Upper lobe of left lung (tissue), 6 donors: ENCODE measurements around the gene ABLIM2. TPM values are rescaled to one million over a fixed set of nuclear protein-coding genes. Genes with fewer than 3 reads are reported as not detected.

ENCODE experiments used
- ATAC-seq, 2 donors: fragments of 200-7000 bp; cut with Tn5 transposase; one replicate each; pipeline ENCODE4 v1.9.1; 2022; ENCODE audit warnings: mild to moderate bottlenecking in 2 of 2, moderate library complexity in 2 of 2; ENCODE audit not compliant: low FRiP score in 2 of 2
- DNase-seq, 2 donors: peaks; one replicate each; pipeline ENCODE4 v3.0.0-alpha.2; 2019 to 2020
- H3K27ac ChIP-seq, 4 donors: fragments of 200-600 bp; sonication (generic); one replicate each; pipeline ENCODE4 v1.5.1; 2016 to 2019
- H3K27me3 ChIP-seq, 4 donors: fragments of 200-600 bp; sonication (generic); one replicate each; pipeline ENCODE4 v1.5.1; 2017 to 2019
- H3K36me3 ChIP-seq, 4 donors: fragments of 200-600 bp; sonication (generic); one replicate each; pipeline ENCODE4 v1.5.1; 2016 to 2019
- H3K4me1 ChIP-seq, 4 donors: fragments of 200-600 bp; sonication (generic); one replicate each; pipeline ENCODE4 v1.5.1; 2018 to 2019
- H3K4me3 ChIP-seq, 4 donors: fragments of 200-600 bp; sonication (generic); one replicate each; pipeline ENCODE4 v1.5.1; 2017 to 2019; ENCODE audit warnings: mild to moderate bottlenecking in 2 of 4, moderate library complexity in 1 of 4
- H3K9me3 ChIP-seq, 4 donors: fragments of 200-600 bp; sonication (generic); one replicate each; pipeline ENCODE4 v1.5.1; 2018 to 2019
- CTCF ChIP-seq, 6 experiments: fragments of 450-650 bp in 4 of 6; fragments of 200-600 bp in 2 of 6; sonication (generic) in 2 of 6; IDR thresholded peaks; one replicate each; pipeline ENCODE4 v1.5.1; 2016 to 2019; ENCODE audit warnings: antibody characterized with exemption in 6 of 6
- EP300 ChIP-seq, 4 donors: sonication (generic); formaldehyde crosslinking; IDR thresholded peaks; one replicate each; pipeline ENCODE4 v1.5.1; 2017; ENCODE audit warnings: antibody characterized with exemption in 4 of 4, control low read depth in 2 of 4
- POLR2A ChIP-seq, 4 donors: fragments of 450-650 bp; IDR thresholded peaks; one replicate each; pipeline ENCODE4 v1.5.1; 2016 to 2017; ENCODE audit warnings: antibody characterized with exemption in 4 of 4, mild to moderate bottlenecking in 2 of 4
- POLR2AphosphoS5 ChIP-seq, 2 donors: sonication (generic); formaldehyde crosslinking; IDR thresholded peaks; one replicate each; pipeline ENCODE4 v1.5.1; 2017; ENCODE audit warnings: antibody characterized with exemption in 2 of 2
- WGBS, 2 donors: methylation state at CpG; one replicate each; pipeline ENCODE4 v1.1.5; 2017 to 2018; 5-methylcytosine and 5-hydroxymethylcytosine counted together
- total RNA-seq, 6 donors: library from RNA; depleted of rRNA in 4 of 6; stranded (reverse); fragments of >200 nt in 4 of 6; gene quantifications; one replicate each; pipeline versions ENCODE4 v1.1.0 to v1.2.1, GENCODE V29; 2016 to 2021
- donor health status: DM: no; HTN: no; CAD: no; lungs with moderate emphysema.
- donor health status: DM: no; HTN: yes; CAD: no; lungs with severe emphysema.

The ABLIM2 gene
- total RNA-seq, 6 donors from 2014 or later, result 3.6 to 36.9 (median 8.1) TPM

DNA sequence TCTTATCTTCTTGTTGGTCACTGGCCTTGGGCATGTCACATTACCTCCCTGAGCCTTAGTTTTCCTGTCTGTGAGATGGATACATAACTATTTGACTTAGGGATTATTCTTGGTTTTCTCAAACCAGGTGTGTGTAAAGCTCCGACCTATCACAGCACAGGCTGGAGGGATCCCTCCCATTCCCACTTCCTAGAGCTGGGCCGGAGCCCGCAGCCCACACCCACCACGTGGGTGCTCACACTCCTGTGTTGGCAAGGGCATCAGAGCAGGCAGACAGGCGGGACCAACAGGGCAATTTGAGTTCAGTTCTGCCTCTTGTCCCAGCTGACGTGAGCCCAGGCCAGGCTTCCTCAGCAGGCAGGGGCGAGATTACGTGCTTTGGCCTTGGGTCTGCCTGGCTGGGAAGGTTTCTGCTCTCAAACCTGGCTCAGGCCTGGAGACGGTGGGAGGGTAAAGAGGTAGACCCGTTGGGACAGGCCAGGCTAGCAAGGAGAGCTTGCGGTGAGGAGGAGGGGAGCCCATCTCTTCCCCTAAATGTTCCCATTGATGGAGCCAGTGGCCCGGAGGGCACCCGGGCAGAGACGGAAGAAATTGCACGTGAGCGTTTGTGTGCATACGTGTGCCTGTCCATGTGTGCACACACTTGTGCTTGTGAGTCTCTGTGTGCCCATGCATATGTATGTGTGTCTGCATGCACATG lies 39.7 kb upstream of the ABLIM2 start:
- no peak for TF ChIP-seq CTCF (IDR thresholded peaks at IDR 0.05)
- TF ChIP-seq POLR2AphosphoS5 (IDR thresholded peaks at IDR 0.05), result no peak
- TF ChIP-seq EP300 (IDR thresholded peaks at IDR 0.05), result no peak
- TF ChIP-seq POLR2A (IDR thresholded peaks at IDR 0.05), result no peak
- peak in 1 of 2 donors; percentile 14 for ATAC-seq
- H3K4me3 ChIP-seq, result peak overlapping the region in 3 of 4 donors; percentile 45 to 67 (median 53)

GRCh38 chr4:8197521-8197920 lies 38.9 kb upstream of the ABLIM2 start:
- peaks cover 48 to 68% (median 61%) of the 10 kb centered on the region in 4 donors for H3K4me1 ChIP-seq
- H3K27me3 ChIP-seq, result no peaks in the 10 kb centered on the region
- ATAC-seq, result no peak
- peak in 1 of 2 donors; percentile 75 for DNase-seq
- H3K36me3 ChIP-seq, result no peaks in the 10 kb centered on the region
- no peak for TF ChIP-seq POLR2A (IDR thresholded peaks at IDR 0.05)
- no peak for TF ChIP-seq CTCF (IDR thresholded peaks at IDR 0.05)
- no peak for TF ChIP-seq POLR2AphosphoS5 (IDR thresholded peaks at IDR 0.05)
- no peak for TF ChIP-seq EP300 (IDR thresholded peaks at IDR 0.05)
- H3K27ac ChIP-seq, result no peak overlapping the region
- H3K9me3 ChIP-seq, result no peaks in the 10 kb centered on the region
- no peak overlapping the region for H3K4me3 ChIP-seq
- WGBS, 2 donors, result 88 to 96% methylated on average over 9 to 12 of the region's 13 CpGs

More for the DNA sequence above, 39.7 kb upstream of the ABLIM2 start:
- Histone ChIP-seq H3K27ac (peak overlapping the region; percentile 85 to 90 (median 88)), H3K27me3 (no peaks in the 10 kb centered on the region), H3K36me3 (no peaks in the 10 kb centered on the region), H3K4me1 (peaks cover 41 to 72% (median 57%) of the 10 kb centered on the region in 4 donors), H3K9me3 (no peaks in the 10 kb centered on the region)
- 32 to 49% methylated on average over 15 to 17 of the region's 17 CpGs for WGBS, 2 donors
- DNase-seq, result peak; percentile 73 to 75

- DNase-seq (peak in 1 of 2 donors; percentile 62), ATAC-seq (no peak)
- H3K36me3 ChIP-seq, result no peaks in the 10 kb centered on the region
- no peak overlapping the region for H3K4me3 ChIP-seq
- 79 to 85% methylated on average over 18 to 19 of the region's 20 CpGs for WGBS, 2 donors
- H3K27ac ChIP-seq, result no peak overlapping the region
- TF ChIP-seq POLR2A (IDR thresholded peaks at IDR 0.05) (no peak), CTCF (IDR thresholded peaks at IDR 0.05) (no peak), EP300 (IDR thresholded peaks at IDR 0.05) (no peak), POLR2AphosphoS5 (IDR thresholded peaks at IDR 0.05) (no peak)
- H3K9me3 ChIP-seq, result no peaks in the 10 kb centered on the region
- H3K27me3 ChIP-seq, result no peaks in the 10 kb centered on the region
- H3K4me1 ChIP-seq, result peaks cover 50 to 65% (median 62%) of the 10 kb centered on the region in 4 donors
These were observed 37.3 kb upstream of the ABLIM2 start for GRCh38 chr4:8195841-8196458.

GRCh38 chr4:8195431-8195830 lies 36.8 kb upstream of the ABLIM2 start:
- 43 to 77% methylated on average over 4 to 6 of the region's 7 CpGs for WGBS, 2 donors

More at GRCh38 chr4:8195431-8195830, 36.8 kb upstream of the ABLIM2 start:
- no peak overlapping the region for H3K27ac ChIP-seq
- H3K9me3 ChIP-seq, result no peaks in the 10 kb centered on the region
- DNase-seq (no peak), ATAC-seq (no peak)
- no peaks in the 10 kb centered on the region for H3K36me3 ChIP-seq
- peaks cover 50 to 65% (median 63%) of the 10 kb centered on the region in 4 donors for H3K4me1 ChIP-seq
- no peaks in the 10 kb centered on the region for H3K27me3 ChIP-seq
- TF ChIP-seq POLR2AphosphoS5 (IDR thresholded peaks at IDR 0.05), result no peak
- no peak for TF ChIP-seq EP300 (IDR thresholded peaks at IDR 0.05)
- no peak for TF ChIP-seq CTCF (IDR thresholded peaks at IDR 0.05)
- TF ChIP-seq POLR2A (IDR thresholded peaks at IDR 0.05), result no peak
- no peak overlapping the region for H3K4me3 ChIP-seq
